Stimulated activated CD4-positive, alpha-beta T cell treated with anti-CD3 and anti-CD28 coated beads, Interleukin-12 subunit alpha, Interleukin-12 subunit beta, amount 100 ng/mL, for 24 hours (primary cell): ENCODE results near the gene PLOD3.

Experiments used
- DNase-seq, 2 experiments: peaks; one replicate each; pipeline ENCODE4 v3.0.0-alpha.2; 2020; ENCODE audit warnings: low read depth in 2 of 2

PLOD3 gene

GRCh38 chr7:101239191-101239950 is 22.0 kb upstream of the PLOD3 start:
- DNase-seq, result no peak

- DNase-seq, result no peak
These were observed 21.1 kb upstream of the PLOD3 start for GRCh38 chr7:101238226-101239182.

- no peak for DNase-seq
These were observed 20.1 kb upstream of the PLOD3 start, which contains the start of gene CLDN15 for GRCh38 chr7:101237206-101238067. CLDN15 (minus strand) TSS chr7:101237802; CDS start chr7:101237581, 221 bp downstream.

GRCh38 chr7:101236292-101236835 is 19.0 kb upstream of the PLOD3 start:
- no peak for DNase-seq

GRCh38 chr7:101235522-101235921 is 18.1 kb upstream of the PLOD3 start:
- DNase-seq, result no peak

GRCh38 chr7:101235050-101235449 is 17.7 kb upstream of the PLOD3 start:
- no peak for DNase-seq

- DNase-seq, result no peak
These were observed 17.3 kb upstream of the PLOD3 start for GRCh38 chr7:101234636-101235035.

GRCh38 chr7:101233907-101234547 is 16.6 kb upstream of the PLOD3 start:
- no peak for DNase-seq

GRCh38 chr7:101232141-101232850 is 14.9 kb upstream of the PLOD3 start:
- no peak for DNase-seq

- no peak for DNase-seq
These were observed 14.3 kb upstream of the PLOD3 start for GRCh38 chr7:101231644-101232043.

GRCh38 chr7:101226721-101227120 is 9.3 kb upstream of the PLOD3 start:
- DNase-seq, result no peak

- DNase-seq, result no peak
These were observed 8.3 kb upstream of the PLOD3 start for GRCh38 chr7:101225650-101226049.

- no peak for DNase-seq
These were observed 6.1 kb upstream of the PLOD3 start for GRCh38 chr7:101223528-101223927.

- DNase-seq, result no peak
These were observed 5.0 kb upstream of the PLOD3 start for GRCh38 chr7:101222275-101222830.

GRCh38 chr7:101220295-101220694 is 2.9 kb upstream of the PLOD3 start:
- no peak for DNase-seq

- no peak for DNase-seq
These were observed 1.1 kb upstream of the PLOD3 start for GRCh38 chr7:101218236-101219125.

GRCh38 chr7:101216860-101217387 is 457 bp downstream of the PLOD3 start:
- no peak for DNase-seq

- DNase-seq, result no peak
These were observed 1.2 kb downstream of the PLOD3 start for GRCh38 chr7:101216001-101216859.
